ENCODE data around the gene GHDC. TPM values are rescaled to one million over a fixed set of nuclear protein-coding genes. Genes with fewer than 3 reads are reported as not detected.
"Not testable (repeated sequence)": the region's sequence is repeated elsewhere in the genome, so short reads cannot be mapped to it uniquely, and the experiment has no call there.

GHDC gene
- total RNA-seq, 4 donors from 2014 or later = 10.8 to 34.6 (median 32.2) TPM

DNA sequence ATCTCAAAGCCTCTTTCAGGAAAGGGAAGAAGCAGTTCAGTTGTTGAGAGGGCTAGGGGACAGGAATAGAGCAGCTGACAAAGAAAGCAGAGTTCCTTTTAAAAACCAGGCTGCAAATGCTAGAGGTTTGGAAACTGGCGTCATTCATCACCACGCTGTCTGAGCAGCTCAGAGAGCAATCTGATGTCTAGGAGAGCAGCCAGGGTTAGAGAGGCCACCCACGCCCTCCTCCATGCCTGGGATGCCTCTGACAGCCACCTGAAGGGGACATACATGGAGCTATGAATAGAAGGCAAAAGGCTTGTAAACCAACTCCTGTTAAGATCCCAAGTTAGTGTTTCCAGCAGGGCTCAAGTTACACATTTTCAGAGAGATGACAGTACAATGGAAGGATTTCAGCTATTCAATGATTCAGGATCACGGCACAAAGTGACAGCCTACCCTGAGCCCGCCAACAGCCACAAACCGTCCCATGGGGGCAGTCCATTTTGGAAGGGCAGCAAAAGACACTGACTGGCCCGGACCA, 51.9 kb downstream of the GHDC start:
- in situ Hi-C loops (cut with MboI; ENCODE audit: low pct_ligation_motif_present in 1 of 4, low pct_unique_long_range_greater_than_20kb in 1 of 4, low sequenced_read_pairs in 3 of 4) = no loop called here
- no peaks in the 10 kb centered on the region for H3K9me3 ChIP-seq
- H3K36me3 ChIP-seq = peaks cover 0 to 10% (median 4%) of the 10 kb centered on the region in 4 donors
- no peak for DNase-seq
- TF ChIP-seq POLR2AphosphoS5 (IDR thresholded peaks at IDR 0.05) (no peak), EP300 (IDR thresholded peaks at IDR 0.05; ENCODE audit: low read depth) (no peak), POLR2A (IDR thresholded peaks at IDR 0.05) (no peak)
- TF ChIP-seq, protein P1, sequence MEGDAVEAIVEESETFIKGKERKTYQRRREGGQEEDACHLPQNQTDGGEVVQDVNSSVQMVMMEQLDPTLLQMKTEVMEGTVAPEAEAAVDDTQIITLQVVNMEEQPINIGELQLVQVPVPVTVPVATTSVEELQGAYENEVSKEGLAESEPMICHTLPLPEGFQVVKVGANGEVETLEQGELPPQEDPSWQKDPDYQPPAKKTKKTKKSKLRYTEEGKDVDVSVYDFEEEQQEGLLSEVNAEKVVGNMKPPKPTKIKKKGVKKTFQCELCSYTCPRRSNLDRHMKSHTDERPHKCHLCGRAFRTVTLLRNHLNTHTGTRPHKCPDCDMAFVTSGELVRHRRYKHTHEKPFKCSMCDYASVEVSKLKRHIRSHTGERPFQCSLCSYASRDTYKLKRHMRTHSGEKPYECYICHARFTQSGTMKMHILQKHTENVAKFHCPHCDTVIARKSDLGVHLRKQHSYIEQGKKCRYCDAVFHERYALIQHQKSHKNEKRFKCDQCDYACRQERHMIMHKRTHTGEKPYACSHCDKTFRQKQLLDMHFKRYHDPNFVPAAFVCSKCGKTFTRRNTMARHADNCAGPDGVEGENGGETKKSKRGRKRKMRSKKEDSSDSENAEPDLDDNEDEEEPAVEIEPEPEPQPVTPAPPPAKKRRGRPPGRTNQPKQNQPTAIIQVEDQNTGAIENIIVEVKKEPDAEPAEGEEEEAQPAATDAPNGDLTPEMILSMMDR (IDR thresholded peaks at IDR 0.05) = no peak
- 83 to 86% methylated on average over 4 to 7 of the region's 7 CpGs for WGBS, 2 donors (ENCODE audit: low coverage in 1 of 2)
- H3K4me1 ChIP-seq = peaks cover 4 to 40% (median 16%) of the 10 kb centered on the region in 4 donors
- intact Hi-C loops (cut with DNase I; ENCODE audit: low total_unique reads) = no loop called here
- no peaks in the 10 kb centered on the region for H3K27me3 ChIP-seq
- no peak overlapping the region for H3K4me3 ChIP-seq
- no peak overlapping the region for H3K27ac ChIP-seq

DNA sequence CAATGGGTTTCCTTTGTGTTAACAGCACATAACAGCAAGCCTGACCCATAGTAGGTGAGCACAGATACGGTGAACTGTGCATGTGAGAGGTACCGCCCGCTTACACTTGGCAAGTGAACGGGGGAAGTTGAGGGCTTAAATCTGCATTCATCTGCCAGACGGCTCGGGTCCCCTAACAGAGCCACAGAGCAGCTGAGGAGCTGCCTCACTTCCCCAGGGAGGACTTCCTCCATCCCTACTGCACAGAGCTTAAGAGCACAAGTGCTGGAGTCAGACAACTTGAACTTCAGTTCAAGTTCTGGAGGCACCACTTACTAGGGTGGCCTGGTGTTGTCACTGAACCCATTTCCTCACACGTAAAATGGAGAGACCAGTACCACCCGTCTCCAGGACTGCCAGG, 52.9 kb downstream of the GHDC start:
- Histone ChIP-seq H3K36me3 (peaks cover 0 to 10% (median 4%) of the 10 kb centered on the region in 4 donors), H3K4me1 (peaks cover 4 to 51% (median 25%) of the 10 kb centered on the region in 4 donors), H3K4me3 (no peak overlapping the region), H3K27me3 (no peaks in the 10 kb centered on the region), H3K27ac (no peak overlapping the region), H3K9me3 (no peaks in the 10 kb centered on the region)
- intact Hi-C loops (cut with DNase I; ENCODE audit: low total_unique reads) (no loop called here), in situ Hi-C loops (cut with MboI; ENCODE audit: low pct_ligation_motif_present in 1 of 4, low pct_unique_long_range_greater_than_20kb in 1 of 4, low sequenced_read_pairs in 3 of 4) (no loop called here)
- 67 to 100% methylated on average over 1 to 8 of the region's 8 CpGs for WGBS, 2 donors (ENCODE audit: low coverage in 1 of 2)
- TF ChIP-seq POLR2A (IDR thresholded peaks at IDR 0.05) (no peak), EP300 (IDR thresholded peaks at IDR 0.05; ENCODE audit: low read depth) (no peak), POLR2AphosphoS5 (IDR thresholded peaks at IDR 0.05) (no peak)
- TF ChIP-seq, protein P1 (IDR thresholded peaks at IDR 0.05) = no peak
- no peak for DNase-seq

DNA sequence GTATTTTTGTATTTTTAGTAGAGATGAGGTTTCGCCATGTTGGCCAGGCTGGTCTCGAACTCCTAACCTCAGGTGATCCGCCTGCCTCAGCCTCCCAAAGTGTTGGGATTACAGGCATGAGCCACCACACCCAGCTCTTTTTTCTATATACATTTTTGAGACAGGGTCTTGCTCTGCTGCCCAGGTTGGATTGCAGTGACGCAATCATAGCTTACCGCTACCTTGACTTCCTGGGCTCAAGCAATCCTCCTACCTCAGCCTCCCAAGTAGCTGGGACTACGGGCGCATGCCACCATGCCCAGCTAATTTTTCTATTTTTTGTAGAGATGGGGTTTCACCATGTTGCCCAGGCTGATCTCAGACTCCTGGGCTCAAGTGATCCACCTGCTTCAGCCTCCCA, 53.6 kb downstream of the GHDC start:
- in situ Hi-C loops (cut with MboI; ENCODE audit: low pct_ligation_motif_present in 1 of 4, low pct_unique_long_range_greater_than_20kb in 1 of 4, low sequenced_read_pairs in 3 of 4); DNase-seq; H3K27me3 ChIP-seq; H3K4me3 ChIP-seq; H3K36me3 ChIP-seq; H3K9me3 ChIP-seq; intact Hi-C loops (cut with DNase I; ENCODE audit: low total_unique reads); H3K27ac ChIP-seq: not testable (repeated sequence)
- peaks cover 4 to 57% (median 31%) of the 10 kb centered on the region in 4 donors for H3K4me1 ChIP-seq
- 97 to 100% methylated on average over 2 to 7 of the region's 7 CpGs for WGBS, 2 donors (ENCODE audit: low coverage in 1 of 2)

Other genes starting within 250 kb of the GHDC start
- 100 to 1,000 TPM in 1 of 4 donors, 10 to 100 TPM in 3; 32.6 to 133 (median 54.2) TPM for gene CNP, start 227.7 kb downstream of the GHDC start, total RNA-seq
- 10 to 100 TPM; 18.1 to 87.5 (median 64.5) TPM for gene DNAJC7, start 177.1 kb downstream of the GHDC start, total RNA-seq
- 10 to 100 TPM; 20.5 to 52.7 (median 35.0) TPM for gene NKIRAS2, start 174.4 kb downstream of the GHDC start, total RNA-seq
- gene C17orf113, start 143.9 kb downstream of the GHDC start, total RNA-seq = 1 to 10 TPM in 2 of 4 donors, under 1 TPM in 1, not detected in 1; 0.37 to 4.1 (median 3.7) TPM
- under 1 TPM in 2 of 4 donors, not detected in 2; 0.27 to 0.48 TPM for gene ZNF385C, start 96.0 kb downstream of the GHDC start, total RNA-seq
- gene DHX58, start 81.8 kb downstream of the GHDC start, total RNA-seq = 10 to 100 TPM in 3 of 4 donors, 1 to 10 TPM in 1; 4.6 to 14.6 (median 12.8) TPM
- gene KAT2A, start 73.1 kb downstream of the GHDC start, total RNA-seq = 100 to 1,000 TPM in 1 of 4 donors, 10 to 100 TPM in 3; 16.9 to 154 (median 48.9) TPM
- under 1 TPM in 1 of 4 donors, not detected in 3; 0.14 TPM for gene HSPB9, start 71.7 kb downstream of the GHDC start, total RNA-seq
- gene RAB5C, start 39.5 kb downstream of the GHDC start, total RNA-seq = 100 to 1,000 TPM in 2 of 4 donors, 10 to 100 TPM in 2; 40.8 to 172 (median 112) TPM
- gene KCNH4, start 13.4 kb downstream of the GHDC start, total RNA-seq = not detected
- gene HCRT, start 9.0 kb downstream of the GHDC start, total RNA-seq = not detected
- gene STAT5B, start 81.9 kb upstream of the GHDC start, total RNA-seq = 100 to 1,000 TPM in 2 of 4 donors, 10 to 100 TPM in 2; 51.3 to 151 (median 79.1) TPM
- gene STAT5A, start 94.0 kb upstream of the GHDC start, total RNA-seq = 10 to 100 TPM; 36.2 to 93.7 (median 50.3) TPM
- 100 to 1,000 TPM; 110 to 156 (median 130) TPM for gene STAT3, start 193.9 kb upstream of the GHDC start, total RNA-seq
- 100 to 1,000 TPM in 1 of 4 donors, 10 to 100 TPM in 3; 53.7 to 135 (median 69.2) TPM for gene CAVIN1, start 228.8 kb upstream of the GHDC start, total RNA-seq

Data from transverse colon (tissue), 4 donors.